HG02588 (cell line): ENCODE data around the gene STX1B.
"Not testable (repeated sequence)": the region's sequence is repeated elsewhere in the genome, so short reads cannot be mapped to it uniquely, and the experiment has no call there.

Source experiments
- ATAC-seq: cut with Tn5 transposase; IDR thresholded peaks from one replicate; pipeline ENCODE4 v1.9.1; 2021; ENCODE audit warnings: mild to moderate bottlenecking, moderate library complexity; ENCODE audit not compliant: unreplicated experiment

STX1B gene

GRCh38 chr16:31010585-31011325 is at the start of gene STX1B:
STX1B (minus strand) TSS chr16:31010638; CDS start chr16:31010396, 242 bp downstream.
- ATAC-seq, result no peak

GRCh38 chr16:31055613-31056012 is 45.2 kb upstream of the STX1B start:
- ATAC-seq, result no peak

GRCh38 chr16:31052114-31052513 is 41.7 kb upstream of the STX1B start:
- ATAC-seq, result no peak

GRCh38 chr16:31050280-31051030 is 40.0 kb upstream of the STX1B start:
- ATAC-seq, result no peak

- no peak for ATAC-seq
These were observed 33.6 kb upstream of the STX1B start for GRCh38 chr16:31043898-31044481.

- ATAC-seq, result no peak
These were observed 32.9 kb upstream of the STX1B start for GRCh38 chr16:31043352-31043751.

GRCh38 chr16:31042866-31043265 is 32.4 kb upstream of the STX1B start:
- ATAC-seq, result no peak

GRCh38 chr16:31038993-31039392 is 28.6 kb upstream of the STX1B start:
- ATAC-seq, result no peak

GRCh38 chr16:31036691-31037090 is 26.3 kb upstream of the STX1B start:
- ATAC-seq, result no peak

GRCh38 chr16:31033709-31034492 is 23.5 kb upstream of the STX1B start:
- ATAC-seq, result peak; percentile 28

GRCh38 chr16:31032736-31033708 is 22.6 kb upstream of the STX1B start, which contains the start of gene STX4:
STX4 (plus strand) TSS chr16:31033558; CDS start chr16:31033806, 248 bp downstream.
- peak; percentile 72 for ATAC-seq

GRCh38 chr16:31031276-31031675 is 20.8 kb upstream of the STX1B start:
- ATAC-seq, result no peak

- ATAC-seq, result no peak
These were observed 18.8 kb upstream of the STX1B start for GRCh38 chr16:31029272-31029671.

GRCh38 chr16:31025339-31025738 is 14.9 kb upstream of the STX1B start:
- ATAC-seq, result no peak

GRCh38 chr16:31023627-31024226 is 13.3 kb upstream of the STX1B start:
- no peak for ATAC-seq

GRCh38 chr16:31023252-31023602 is 12.8 kb upstream of the STX1B start:
- ATAC-seq, result no peak

- no peak for ATAC-seq
These were observed 12.3 kb upstream of the STX1B start for GRCh38 chr16:31022544-31023251.

GRCh38 chr16:31020536-31020935 is 10.1 kb upstream of the STX1B start:
- no peak for ATAC-seq

- ATAC-seq, result not testable (repeated sequence)
These were observed 7.3 kb upstream of the STX1B start for GRCh38 chr16:31017756-31018155.
